HCT116 (cell line): ENCODE data around the gene LRRIQ4.

Source experiments
- CEBPB ChIP-seq: IDR thresholded peaks from 2 replicates; pipeline ENCODE4 v1.6.1; 2012; ENCODE audit warnings: low read depth
- CTCF ChIP-seq, 3 experiments: fragments of 200-600 bp in 1 of 3; sonication (generic) in 1 of 3; IDR thresholded peaks in 2 of 3; conservative IDR thresholded peaks in 1 of 3; 2 replicates each; pipeline ENCODE4 v1.5.1; 2012 to 2017; ENCODE audit warnings: low read depth in 2 of 3, low read length in 2 of 3, antibody characterized with exemption in 1 of 3, borderline replicate concordance in 1 of 3, control low read depth in 1 of 3, mild to moderate bottlenecking in 1 of 3, mixed read lengths in 1 of 3, mixed run types in 1 of 3, moderate library complexity in 1 of 3; ENCODE audit not compliant: insufficient read depth in 1 of 3
- EZH2phosphoT487 ChIP-seq: fragments of 200-600 bp; IDR thresholded peaks from 2 replicates; pipeline ENCODE4 v1.6.1; 2018; ENCODE audit warnings: antibody characterized with exemption, borderline replicate concordance
- JUND ChIP-seq: IDR thresholded peaks from 2 replicates; pipeline ENCODE4 v1.6.1; 2012
- POLR2A ChIP-seq: IDR thresholded peaks from 2 replicates; pipeline ENCODE4 v1.7.0; 2011; ENCODE audit warnings: borderline replicate concordance; ENCODE audit not compliant: insufficient read depth, insufficient read length; ENCODE audit errors: extremely low read depth
- POLR2AphosphoS5 ChIP-seq: IDR thresholded peaks from 2 replicates; pipeline ENCODE4 v1.6.1; 2011; ENCODE audit warnings: mild to moderate bottlenecking, low read depth, low read length, moderate library complexity
- SRF ChIP-seq: IDR thresholded peaks from 2 replicates; pipeline ENCODE4 v1.6.1; 2012; ENCODE audit warnings: low read depth
- TCF7L2 ChIP-seq: IDR thresholded peaks from 2 replicates; pipeline ENCODE4 v1.7.0; 2011; ENCODE audit warnings: borderline replicate concordance, inconsistent platforms; ENCODE audit not compliant: insufficient read depth, insufficient read length; ENCODE audit errors: extremely low read depth
- ZNF274 ChIP-seq: fragments of 200-500 bp; sonication (Bioruptor generic); IDR thresholded peaks from 2 replicates; pipeline ENCODE4 v1.6.1; 2014; ENCODE audit warnings: mild to moderate bottlenecking, low read depth, low read length, inconsistent platforms

GRCh38 chr3:169846458-169847193, 34.0 kb downstream of the LRRIQ4 start:
- TF ChIP-seq JUND (no peak), TCF7L2 (no peak), POLR2AphosphoS5 (no peak), ZNF274 (no peak), EZH2phosphoT487 (no peak), POLR2A (no peak), CEBPB (no peak), CTCF (IDR thresholded peaks at IDR 0.05 in 2 of 3, conservative IDR thresholded peaks at IDR 0.05 in 1 of 3; ENCODE audit: borderline replicate concordance in 1 of 3, insufficient read depth in 1 of 3, low read depth in 2 of 3, low read length in 2 of 3) (no peak), SRF (no peak)
